DND-41 (cell line): ENCODE results near the gene SLC39A8.

Source experiments
- ATAC-seq: fragments of 200-7000 bp; cut with Tn5 transposase; 3 replicates; pipeline ENCODE4 v1.9.1; 2021; ENCODE audit warnings: low read depth; ENCODE audit not compliant: insufficient read depth
- DNase-seq: peaks from one replicate; pipeline ENCODE4 v3.0.0-alpha.2; 2020
- H2AFZ ChIP-seq: 2 replicates; pipeline ENCODE4 v1.6.0; 2012; ENCODE audit warnings: low read depth, low read length
- H3K27ac ChIP-seq: 2 replicates; pipeline ENCODE4 v1.5.1; 2012; ENCODE audit warnings: low read length, inconsistent platforms
- H3K27me3 ChIP-seq: fragments of 200-600 bp; sonication (generic); 2 replicates; pipeline ENCODE4 v1.6.0; 2012; ENCODE audit warnings: low read length, mild to moderate bottlenecking, inconsistent platforms; ENCODE audit not compliant: insufficient read depth, poor library complexity
- H3K36me3 ChIP-seq: 2 replicates; pipeline ENCODE4 v1.5.1; 2012; ENCODE audit warnings: low read length, inconsistent platforms; ENCODE audit not compliant: insufficient read depth
- H3K4me1 ChIP-seq: 2 replicates; pipeline ENCODE4 v1.5.1; 2012; ENCODE audit warnings: mild to moderate bottlenecking, low read length; ENCODE audit not compliant: insufficient read depth
- H3K4me2 ChIP-seq: 2 replicates; pipeline ENCODE4 v1.6.0; 2012; ENCODE audit warnings: mild to moderate bottlenecking, moderate library complexity, low read length, inconsistent platforms; ENCODE audit not compliant: insufficient read depth
- H3K4me3 ChIP-seq, 2 experiments: fragments of 200-600 bp in 1 of 2; shearing (Covaris generic) in 1 of 2; 2 replicates each; pipeline ENCODE4 v1.5.1; 2012 to 2016; ENCODE audit warnings: inconsistent platforms in 2 of 2, low read length in 2 of 2, mild to moderate bottlenecking in 2 of 2, low read depth in 1 of 2, moderate library complexity in 1 of 2
- H3K79me2 ChIP-seq: 2 replicates; pipeline ENCODE4 v1.6.0; 2012; ENCODE audit warnings: low read length, inconsistent platforms; ENCODE audit not compliant: insufficient read depth
- H3K9ac ChIP-seq: 2 replicates; pipeline ENCODE4 v1.6.0; 2012; ENCODE audit warnings: low read depth, mild to moderate bottlenecking, inconsistent platforms, low read length, moderate library complexity
- H3K9me3 ChIP-seq: 2 replicates; pipeline ENCODE4 v1.5.1; 2012; ENCODE audit warnings: low read length, moderate library complexity, mild to moderate bottlenecking, inconsistent platforms; ENCODE audit not compliant: insufficient read depth, severe bottlenecking
- H4K20me1 ChIP-seq: 2 replicates; pipeline ENCODE4 v1.6.0; 2012; ENCODE audit warnings: low read length; ENCODE audit not compliant: insufficient read depth
- CTCF ChIP-seq: IDR thresholded peaks from 2 replicates; pipeline ENCODE4 v1.5.1; 2012; ENCODE audit warnings: borderline replicate concordance, low read length, moderate library complexity, mild to moderate bottlenecking; ENCODE audit not compliant: poor library complexity, severe bottlenecking; ENCODE audit errors: extremely low read depth
- EZH2 ChIP-seq: IDR thresholded peaks from 3 replicates; pipeline ENCODE4 v1.6.1; 2012; ENCODE audit warnings: borderline replicate concordance, low read depth, mild to moderate bottlenecking, moderate library complexity, low read length, inconsistent platforms; ENCODE audit not compliant: severe bottlenecking

Gene SLC39A8

GRCh38 chr4:102315532-102315931, 29.8 kb downstream of the SLC39A8 start:
- Histone ChIP-seq H2AFZ (no peak overlapping the region), H3K4me1 (no peaks in the 10 kb centered on the region), H3K36me3 (peaks cover 15% of the 10 kb centered on the region; the same call in 1 of the 2 replicates), H3K4me2 (no peak overlapping the region), H3K27ac (no peak overlapping the region), H3K9me3 (no peaks in the 10 kb centered on the region), H3K79me2 (peaks cover 16% of the 10 kb centered on the region), H3K9ac (no peak overlapping the region), H3K4me3 (no peak overlapping the region), H3K27me3 (no peaks in the 10 kb centered on the region), H4K20me1 (peaks cover 7% of the 10 kb centered on the region; the same call in 1 of the 2 replicates)
- no peak for DNase-seq
- no peak for ATAC-seq
- no peak for TF ChIP-seq EZH2
- no peak for TF ChIP-seq CTCF

GRCh38 chr4:102312417-102312816, 32.9 kb downstream of the SLC39A8 start:
- H3K4me1 ChIP-seq: peaks cover 25% of the 10 kb centered on the region
- peaks cover 26% of the 10 kb centered on the region; the same call in 1 of the 2 replicates for H3K36me3 ChIP-seq
- no peak for TF ChIP-seq CTCF
- TF ChIP-seq EZH2: no peak
- H4K20me1 ChIP-seq: no peaks in the 10 kb centered on the region
- H3K9me3 ChIP-seq: no peaks in the 10 kb centered on the region
- no peak overlapping the region for H3K9ac ChIP-seq
- no peak overlapping the region for H2AFZ ChIP-seq
- no peaks in the 10 kb centered on the region for H3K27me3 ChIP-seq
- no peak overlapping the region for H3K4me3 ChIP-seq
- DNase-seq (no peak), ATAC-seq (no peak)
- no peak overlapping the region for H3K27ac ChIP-seq
- H3K4me2 ChIP-seq: no peak overlapping the region
- H3K79me2 ChIP-seq: peaks cover 18% of the 10 kb centered on the region

- Histone ChIP-seq H3K36me3 (peaks cover 26% of the 10 kb centered on the region; the same call in 1 of the 2 replicates), H3K27me3 (no peaks in the 10 kb centered on the region), H4K20me1 (no peaks in the 10 kb centered on the region), H2AFZ (no peak overlapping the region), H3K9ac (no peak overlapping the region), H3K4me1 (peaks cover 25% of the 10 kb centered on the region), H3K9me3 (no peaks in the 10 kb centered on the region), H3K4me3 (no peak overlapping the region), H3K4me2 (no peak overlapping the region), H3K27ac (no peak overlapping the region), H3K79me2 (peaks cover 14% of the 10 kb centered on the region)
- DNase-seq (no peak), ATAC-seq (no peak)
- TF ChIP-seq CTCF (no peak), EZH2 (no peak)
Measured at GRCh38 chr4:102311912-102312311, 33.4 kb downstream of the SLC39A8 start.

GRCh38 chr4:102311407-102311806, 33.9 kb downstream of the SLC39A8 start:
- DNase-seq (no peak), ATAC-seq (no peak)
- H3K4me3 ChIP-seq: no peak overlapping the region
- H3K27ac ChIP-seq: no peak overlapping the region
- peaks cover 26% of the 10 kb centered on the region; the same call in 1 of the 2 replicates for H3K36me3 ChIP-seq
- H3K4me1 ChIP-seq: peaks cover 25% of the 10 kb centered on the region
- H3K79me2 ChIP-seq: peaks cover 14% of the 10 kb centered on the region
- H2AFZ ChIP-seq: no peak overlapping the region
- no peaks in the 10 kb centered on the region for H3K9me3 ChIP-seq
- TF ChIP-seq CTCF: no peak
- TF ChIP-seq EZH2: no peak
- H4K20me1 ChIP-seq: no peaks in the 10 kb centered on the region
- no peaks in the 10 kb centered on the region for H3K27me3 ChIP-seq
- no peak overlapping the region for H3K9ac ChIP-seq
- no peak overlapping the region for H3K4me2 ChIP-seq
